MG63 (cell line): Measurements from ENCODE around the gene IQCN. TPM values are rescaled to one million over a fixed set of nuclear protein-coding genes. Genes with fewer than 3 reads are reported as not detected.

Source experiments
- DNase-seq: peaks from one replicate; pipeline ENCODE4 v3.0.0-alpha.2; 2020
- H3K27me3 ChIP-seq: fragments of 250-450 bp; sonication (Bioruptor Pico); 2 replicates; pipeline ENCODE4 v1.5.1; 2020; ENCODE audit warnings: mild to moderate bottlenecking, moderate library complexity
- H3K36me3 ChIP-seq: fragments of 250-450 bp; sonication (Bioruptor Pico); 2 replicates; pipeline ENCODE4 v1.5.1; 2020; ENCODE audit warnings: mild to moderate bottlenecking, moderate library complexity
- H3K4me3 ChIP-seq: fragments of 250-450 bp; sonication (Bioruptor Pico); 2 replicates; pipeline ENCODE4 v1.5.1; 2020; ENCODE audit warnings: mild to moderate bottlenecking, moderate library complexity
- H3K9me3 ChIP-seq: fragments of 250-450 bp; sonication (Bioruptor Pico); 2 replicates; pipeline ENCODE4 v1.5.1; 2020; ENCODE audit warnings: mild to moderate bottlenecking, moderate library complexity
- total RNA-seq: library from RNA; depleted of rRNA; stranded (reverse); fragments of >200 nt; shearing (Covaris generic); gene quantifications from 2 replicates; pipeline ENCODE4 v1.2.3, GENCODE V29; 2014; ENCODE audit warnings: low replicate concordance

IQCN gene
- total RNA-seq, 1 experiment from 2014 or later, result 0.03 TPM

GRCh38 chr19:18280247-18281081 lies 6.2 kb upstream of the IQCN start:
- Histone ChIP-seq H3K36me3 (peaks cover 22% of the 10 kb centered on the region), H3K4me3 (peak overlapping the region; percentile 96), H3K27me3 (no peaks in the 10 kb centered on the region), H3K9me3 (no peaks in the 10 kb centered on the region)
- peak; percentile 85 for DNase-seq

- Histone ChIP-seq H3K4me3 (peak overlapping the region; percentile 96), H3K9me3 (no peaks in the 10 kb centered on the region), H3K27me3 (no peaks in the 10 kb centered on the region), H3K36me3 (peaks cover 22% of the 10 kb centered on the region)
- DNase-seq, result peak; percentile 94
Measured at GRCh38 chr19:18279516-18280246, 5.4 kb upstream of the IQCN start.

DNA sequence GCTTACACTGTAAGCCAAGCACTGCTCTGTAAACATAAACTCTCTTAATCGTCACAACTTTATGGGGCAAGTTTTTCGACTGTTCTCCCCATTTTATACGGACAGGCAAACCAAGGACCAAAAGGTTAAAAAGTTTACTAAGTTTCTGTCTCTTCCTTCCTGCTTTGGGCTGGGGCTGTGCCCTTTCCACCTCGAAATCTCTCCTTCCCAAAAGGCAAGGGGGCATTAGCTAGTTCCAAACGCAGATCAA lies 4.9 kb upstream of the IQCN start:
- H3K4me3 ChIP-seq, result peak overlapping the region; percentile 96

GRCh38 chr19:18278521-18279265 lies 4.4 kb upstream of the IQCN start:
- H3K9me3 ChIP-seq, result no peaks in the 10 kb centered on the region
- DNase-seq, result no peak
- peaks cover 22% of the 10 kb centered on the region for H3K36me3 ChIP-seq
- no peaks in the 10 kb centered on the region for H3K27me3 ChIP-seq
- H3K4me3 ChIP-seq, result peak overlapping the region; percentile 96

More for the DNA sequence above, 4.9 kb upstream of the IQCN start:
- Histone ChIP-seq H3K27me3 (no peaks in the 10 kb centered on the region), H3K9me3 (no peaks in the 10 kb centered on the region), H3K36me3 (peaks cover 22% of the 10 kb centered on the region)
- DNase-seq, result no peak

DNA sequence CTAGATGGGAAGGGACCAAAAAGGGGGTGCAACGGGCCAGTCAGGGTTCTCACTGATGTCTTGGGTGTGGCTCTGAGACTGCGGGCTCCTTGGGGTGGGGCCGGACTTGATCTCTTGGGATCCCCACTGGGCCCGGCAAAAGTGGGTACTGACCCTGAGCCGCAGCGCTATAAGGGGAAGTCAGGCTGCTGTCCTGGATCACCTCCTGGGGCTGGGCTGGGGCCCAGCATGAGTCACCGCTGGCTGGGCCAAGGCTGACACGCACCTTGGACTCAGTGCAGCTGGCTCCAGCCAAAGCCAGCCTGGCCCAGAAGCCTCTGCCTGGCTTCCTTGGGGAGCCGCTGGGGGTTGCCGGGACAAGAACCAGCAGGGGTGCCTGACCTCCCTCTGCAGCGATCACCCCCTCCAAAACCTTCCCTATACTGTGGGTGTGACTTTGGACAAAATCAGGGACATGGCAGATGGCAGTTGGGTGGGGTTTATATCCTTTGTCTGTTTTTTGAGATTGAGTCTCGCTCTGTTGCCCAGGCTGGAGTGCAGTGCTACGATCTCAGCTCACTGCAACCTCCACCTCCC lies 617 bp upstream of the IQCN start:
- H3K27me3 ChIP-seq, result no peaks in the 10 kb centered on the region
- peaks cover 17% of the 10 kb centered on the region for H3K36me3 ChIP-seq
- DNase-seq, result peak; percentile 96
- no peak overlapping the region for H3K4me3 ChIP-seq
- H3K9me3 ChIP-seq, result no peaks in the 10 kb centered on the region

GRCh38 chr19:18273561-18274218 lies 562 bp downstream of the IQCN start:
- no peak for DNase-seq

DNA sequence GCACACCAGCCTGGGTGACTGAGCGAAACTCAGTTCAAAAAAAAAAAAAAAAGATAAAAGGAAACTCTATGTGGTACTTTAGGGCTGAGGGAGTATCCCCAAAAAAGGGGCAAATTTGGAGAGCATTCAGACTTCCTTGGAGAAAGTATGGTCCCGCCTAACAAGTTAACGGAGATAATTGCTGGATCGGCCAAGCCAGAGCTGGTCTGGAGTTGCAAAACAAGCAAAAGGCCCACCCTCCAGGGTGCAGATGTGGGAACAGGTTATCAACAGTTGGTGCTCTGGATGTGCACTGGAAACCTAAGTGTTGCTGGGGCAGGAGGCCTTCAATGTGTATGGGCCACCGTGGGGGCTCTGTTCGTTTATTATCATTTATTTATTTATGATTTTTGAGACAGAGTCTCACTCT lies 2.8 kb downstream of the IQCN start:
- Histone ChIP-seq H3K36me3 (peaks cover 2% of the 10 kb centered on the region; the same call in 1 of the 2 replicates), H3K27me3 (no peaks in the 10 kb centered on the region), H3K9me3 (no peaks in the 10 kb centered on the region), H3K4me3 (no peak overlapping the region)
- no peak for DNase-seq

More at GRCh38 chr19:18273561-18274218, 562 bp downstream of the IQCN start:
- H3K36me3 ChIP-seq, result peaks cover 10% of the 10 kb centered on the region
- no peaks in the 10 kb centered on the region for H3K9me3 ChIP-seq
- H3K27me3 ChIP-seq, result no peaks in the 10 kb centered on the region
- no peak overlapping the region for H3K4me3 ChIP-seq

- Histone ChIP-seq H3K27me3 (no peaks in the 10 kb centered on the region), H3K36me3 (peaks cover 2% of the 10 kb centered on the region; the same call in 1 of the 2 replicates), H3K4me3 (no peak overlapping the region), H3K9me3 (no peaks in the 10 kb centered on the region)
- DNase-seq, result no peak
Measured at GRCh38 chr19:18270326-18270725, 3.9 kb downstream of the IQCN start.

- no peak for DNase-seq
- no peaks in the 10 kb centered on the region for H3K9me3 ChIP-seq
- H3K36me3 ChIP-seq, result peaks cover 2% of the 10 kb centered on the region; the same call in 1 of the 2 replicates
Measured at GRCh38 chr19:18269070-18269723, 5.1 kb downstream of the IQCN start.

GRCh38 chr19:18266771-18267686 lies 7.2 kb downstream of the IQCN start:
- Histone ChIP-seq H3K9me3 (no peaks in the 10 kb centered on the region), H3K27me3 (no peaks in the 10 kb centered on the region), H3K36me3 (peaks cover 2% of the 10 kb centered on the region; the same call in 1 of the 2 replicates), H3K4me3 (no peak overlapping the region)
- DNase-seq, result no peak

More at GRCh38 chr19:18269070-18269723, 5.1 kb downstream of the IQCN start:
- H3K27me3 ChIP-seq, result no peaks in the 10 kb centered on the region
- H3K4me3 ChIP-seq, result no peak overlapping the region

DNA sequence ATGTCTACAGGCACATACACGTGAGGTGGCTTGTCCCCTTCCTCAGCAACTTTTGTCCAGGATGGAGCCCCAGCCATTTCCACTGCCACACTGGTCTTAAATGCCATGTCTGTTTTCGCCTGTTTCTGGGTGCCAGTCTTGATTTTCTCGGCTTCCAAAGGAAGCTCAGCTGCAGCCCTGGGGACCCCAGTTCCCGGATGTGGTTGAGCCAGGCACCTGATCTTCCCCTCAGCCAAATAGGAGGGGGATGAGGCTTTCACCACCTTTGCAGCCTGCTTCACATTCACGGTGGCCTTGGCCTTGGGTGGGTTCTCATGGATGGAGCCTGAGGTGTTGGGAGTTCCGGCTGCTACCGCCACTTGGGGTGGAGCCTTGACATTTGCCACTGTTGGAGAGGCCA lies 8.7 kb downstream of the IQCN start:
- H3K27me3 ChIP-seq, result no peaks in the 10 kb centered on the region
- H3K36me3 ChIP-seq, result peaks cover 2% of the 10 kb centered on the region; the same call in 1 of the 2 replicates
- no peak for DNase-seq
- no peaks in the 10 kb centered on the region for H3K9me3 ChIP-seq
- H3K4me3 ChIP-seq, result no peak overlapping the region

- no peak overlapping the region for H3K4me3 ChIP-seq
- DNase-seq, result no peak
- peaks cover 2% of the 10 kb centered on the region; the same call in 1 of the 2 replicates for H3K36me3 ChIP-seq
- H3K9me3 ChIP-seq, result no peaks in the 10 kb centered on the region
- no peaks in the 10 kb centered on the region for H3K27me3 ChIP-seq
Measured at GRCh38 chr19:18264971-18265540, 9.2 kb downstream of the IQCN start.

DNA sequence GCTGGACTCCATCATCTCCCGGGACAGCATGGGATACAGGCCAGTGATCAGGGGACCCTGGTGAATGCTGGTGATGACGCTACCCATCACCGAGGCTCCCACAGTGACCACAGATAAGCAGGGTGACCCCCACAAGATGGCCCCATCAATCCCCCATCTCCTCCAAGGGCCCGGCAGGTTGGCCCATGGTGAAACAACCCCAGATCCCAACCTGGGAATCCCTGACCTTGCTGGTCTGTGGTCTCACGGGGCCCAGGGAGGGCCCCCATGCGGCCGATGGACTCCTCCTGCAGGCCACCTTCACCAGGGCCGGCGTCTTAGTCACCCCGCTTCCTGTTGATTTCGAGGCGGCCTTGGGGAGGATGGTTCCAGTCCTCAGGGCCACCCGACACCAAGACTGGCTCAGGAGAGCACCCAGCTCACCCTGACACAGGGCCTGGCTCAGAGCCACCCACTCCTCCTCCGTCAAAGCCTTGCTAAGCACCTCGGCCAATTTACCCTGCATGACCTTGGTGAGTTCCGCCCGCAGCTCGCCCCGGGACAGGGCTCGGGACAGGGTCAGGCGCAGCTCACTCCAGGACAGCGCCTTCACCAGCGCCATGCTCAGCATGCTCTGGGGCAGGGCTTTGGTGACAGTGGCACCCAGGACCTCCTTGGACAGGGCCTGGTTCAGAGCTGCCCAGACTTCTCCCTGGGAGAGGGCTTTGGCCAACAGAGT lies 10.0 kb downstream of the IQCN start:
- H3K9me3 ChIP-seq, result no peaks in the 10 kb centered on the region
- peaks cover 2% of the 10 kb centered on the region; the same call in 1 of the 2 replicates for H3K36me3 ChIP-seq
- no peak overlapping the region for H3K4me3 ChIP-seq
- no peaks in the 10 kb centered on the region for H3K27me3 ChIP-seq
- DNase-seq, result no peak
